ENCODE results near the gene COMMD3. TPM values are rescaled to one million over a fixed set of nuclear protein-coding genes. Genes with fewer than 3 reads are reported as not detected.

Gene COMMD3
- total RNA-seq, 4 donors from 2014 or later, result 34.5 to 113 (median 51.9) TPM

GRCh38 chr10:22332116-22332692, 16.0 kb downstream of the COMMD3 start:
- DNase-seq (ENCODE audit: low spot score in 2 of 2), result no peak
- no peak for TF ChIP-seq CTCF (IDR thresholded peaks at IDR 0.05)
- no peak for TF ChIP-seq POLR2A (IDR thresholded peaks at IDR 0.05)
- WGBS, 2 donors, result 95% methylated on average over 7 of the region's 7 CpGs
- intact Hi-C loops (cut with DNase I; ENCODE audit: low total_unique reads), result no loop called here
- H3K4me3 ChIP-seq (ENCODE audit: low read depth, poor library complexity, severe bottlenecking), result no peak overlapping the region

- no peak for DNase-seq (ENCODE audit: low spot score in 2 of 2)
- H3K4me3 ChIP-seq (ENCODE audit: low read depth, poor library complexity, severe bottlenecking), result no peak overlapping the region
- WGBS, 2 donors, result 74 to 75% methylated on average over 25 of the region's 25 CpGs
- intact Hi-C loops (cut with DNase I; ENCODE audit: low total_unique reads), result no loop called here
- TF ChIP-seq CTCF (IDR thresholded peaks at IDR 0.05), result no peak
- no peak for TF ChIP-seq POLR2A (IDR thresholded peaks at IDR 0.05)
Measured at GRCh38 chr10:22333167-22333974, 17.2 kb downstream of the COMMD3 start.

GRCh38 chr10:22333975-22334282, 17.7 kb downstream of the COMMD3 start:
- TF ChIP-seq CTCF (IDR thresholded peaks at IDR 0.05) (no peak), POLR2A (IDR thresholded peaks at IDR 0.05) (no peak)
- WGBS, 2 donors, result 79 to 83% methylated on average over 16 of the region's 16 CpGs
- intact Hi-C loops (cut with DNase I; ENCODE audit: low total_unique reads), result no loop called here
- no peak overlapping the region for H3K4me3 ChIP-seq (ENCODE audit: low read depth, poor library complexity, severe bottlenecking)
- no peak for DNase-seq (ENCODE audit: low spot score in 2 of 2)

- H3K4me3 ChIP-seq (ENCODE audit: low read depth, poor library complexity, severe bottlenecking), result peak overlapping the region; percentile 43
- no peak for DNase-seq (ENCODE audit: low spot score in 2 of 2)
- TF ChIP-seq CTCF (IDR thresholded peaks at IDR 0.05) (no peak), POLR2A (IDR thresholded peaks at IDR 0.05) (no peak)
- intact Hi-C loops (cut with DNase I; ENCODE audit: low total_unique reads), result no loop called here
- WGBS, 2 donors, result 22 to 23% methylated on average over 58 to 68 of the region's 73 CpGs
Measured at GRCh38 chr10:22334414-22335172, 18.4 kb downstream of the COMMD3 start.

- WGBS, 2 donors, result 2 to 4% methylated on average over 48 to 51 of the region's 71 CpGs
- intact Hi-C loops (cut with DNase I; ENCODE audit: low total_unique reads), result no loop called here
- no peak for TF ChIP-seq CTCF (IDR thresholded peaks at IDR 0.05)
- TF ChIP-seq POLR2A (IDR thresholded peaks at IDR 0.05), result no peak
- peak overlapping the region; percentile 43 for H3K4me3 ChIP-seq (ENCODE audit: low read depth, poor library complexity, severe bottlenecking)
- no peak for DNase-seq (ENCODE audit: low spot score in 2 of 2)
Measured at GRCh38 chr10:22335173-22335933, 19.2 kb downstream of the COMMD3 start.
